Activated CD8-positive, alpha-beta memory T cell treated with anti-CD3 and anti-CD28 coated beads for 24 hours (primary cell): ENCODE results near the gene LRSAM1.

Experiments
- DNase-seq: peaks from one replicate; pipeline ENCODE4 v3.0.0-alpha.2; 2020

LRSAM1 gene

DNA sequence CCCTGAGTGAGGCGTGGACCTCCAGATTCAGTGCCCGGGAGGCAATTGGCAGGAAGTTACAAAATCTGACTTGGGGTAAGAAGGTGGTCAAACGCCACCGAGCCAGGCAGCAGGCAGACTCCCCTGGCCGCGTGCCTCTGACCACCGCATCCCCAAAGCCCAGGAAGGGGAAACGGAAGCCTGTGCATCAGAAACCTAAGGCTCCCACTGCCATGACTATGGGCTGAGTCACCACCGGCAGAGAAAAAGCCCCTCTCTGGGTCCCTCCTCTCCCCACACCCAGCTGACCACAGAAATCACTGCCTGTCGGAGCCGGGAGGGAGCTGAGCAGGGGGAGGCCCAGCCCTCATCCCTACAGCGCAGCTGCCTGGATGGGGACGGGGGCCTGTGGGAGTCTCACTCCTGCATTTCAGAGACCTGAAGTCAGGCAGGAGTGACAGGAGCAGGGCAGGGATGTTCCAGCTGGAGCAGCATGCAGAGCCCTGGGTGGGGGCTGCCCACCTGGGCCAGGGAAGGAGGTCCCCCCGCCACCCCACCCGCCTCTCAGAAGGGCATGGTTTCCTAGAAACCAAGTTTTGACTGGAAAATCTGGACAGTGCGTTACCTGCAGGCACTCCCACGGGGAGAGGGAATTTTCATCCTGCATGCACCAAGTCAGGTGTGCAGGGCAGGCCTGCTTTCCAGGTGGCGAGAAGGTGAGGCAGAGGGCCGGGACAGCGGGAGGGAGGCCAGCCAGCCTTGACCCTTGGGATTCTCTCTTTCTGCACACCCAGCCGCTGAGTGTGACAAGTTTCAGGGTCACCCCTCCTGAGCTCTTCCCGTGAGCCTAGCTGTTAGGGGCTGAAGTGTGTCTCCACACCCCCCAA, 68.2 kb downstream of the LRSAM1 start:
- peak; percentile 63 for DNase-seq

DNA sequence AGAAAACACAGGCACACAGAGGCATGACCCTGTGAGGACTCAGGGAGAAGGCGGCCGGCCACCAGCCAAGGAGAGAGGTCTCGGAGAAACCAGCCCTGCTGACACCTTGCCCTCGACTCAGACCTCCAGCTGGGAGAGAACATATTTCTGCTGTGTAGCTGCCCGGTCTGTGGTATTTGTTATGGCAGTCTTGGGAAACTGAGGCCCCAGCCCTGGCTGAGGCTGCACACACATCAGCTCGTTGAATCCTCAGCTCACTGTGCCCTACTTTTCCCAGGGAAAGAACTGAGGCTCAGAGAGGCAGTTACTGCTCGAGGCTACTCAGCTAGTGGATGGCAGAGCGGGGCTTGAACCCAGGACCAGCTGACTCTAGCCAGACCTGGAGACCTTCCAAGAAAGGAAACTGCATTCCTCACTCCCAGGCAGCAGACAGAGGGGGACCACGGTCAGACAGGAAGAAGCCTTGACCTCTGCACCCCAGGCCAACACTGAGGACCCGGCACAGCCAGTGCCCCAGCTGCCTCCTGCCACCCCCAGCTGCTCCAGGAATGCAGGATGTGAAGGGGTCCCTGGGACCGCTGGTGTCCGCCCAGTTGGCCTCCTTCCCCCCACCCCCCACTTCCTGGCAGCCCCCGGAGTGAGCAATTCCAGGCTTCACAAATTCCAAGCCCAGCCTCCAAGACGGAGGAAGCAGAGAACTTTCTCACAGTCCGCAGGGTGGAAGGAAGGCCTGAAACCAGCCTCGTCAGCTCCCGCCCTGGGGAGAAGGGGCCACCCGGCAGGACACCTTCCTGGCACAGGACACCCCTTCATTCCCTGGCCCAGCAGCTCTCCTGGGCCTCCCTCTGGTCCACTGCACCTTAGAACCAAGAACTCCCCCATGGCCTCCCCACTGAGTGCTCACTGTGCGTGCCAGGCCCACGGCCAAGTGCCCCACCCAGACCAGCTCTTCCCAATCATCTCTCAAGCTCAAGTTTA, 69.9 kb downstream of the LRSAM1 start:
- DNase-seq, result no peak

DNA sequence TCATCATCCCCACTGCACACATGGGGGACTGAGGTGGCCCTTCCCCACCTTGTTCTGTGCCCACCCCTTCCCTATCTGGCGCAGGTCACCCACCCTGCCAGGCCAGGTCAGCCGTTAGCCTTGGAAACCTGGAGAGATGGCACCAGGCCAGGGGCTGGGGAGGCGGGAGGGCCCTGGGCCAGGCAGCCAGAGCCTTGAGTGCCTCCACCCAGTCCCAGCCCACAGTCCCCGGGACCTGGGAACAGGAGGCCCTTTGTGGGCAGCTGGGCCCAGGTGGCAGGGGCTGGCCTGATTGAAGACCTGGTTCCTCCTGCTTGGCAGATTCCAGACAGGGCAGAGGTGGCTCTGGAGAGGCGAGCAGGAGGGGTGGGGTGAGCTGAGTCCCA, 70.6 kb downstream of the LRSAM1 start:
- no peak for DNase-seq

DNA sequence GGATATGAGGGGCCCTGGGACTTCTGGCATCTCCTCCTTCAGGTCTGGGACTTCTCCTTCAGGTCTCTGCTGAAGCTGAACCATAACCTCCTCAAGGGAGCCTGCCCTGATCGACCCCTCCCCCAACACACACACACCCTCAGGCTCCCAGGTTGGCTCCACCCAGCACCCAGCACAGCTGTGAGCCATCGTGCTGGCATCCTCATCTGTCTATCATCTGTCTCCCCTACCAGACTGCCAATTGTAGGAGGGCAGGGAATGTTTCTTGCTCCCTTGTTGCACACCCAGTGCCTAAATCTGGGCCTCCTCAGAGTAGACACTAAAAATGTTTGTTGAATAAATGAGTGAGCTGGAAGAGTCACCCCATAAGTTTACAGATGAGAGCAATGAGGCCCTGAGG, 71.4 kb downstream of the LRSAM1 start:
- DNase-seq, result no peak

- DNase-seq, result peak; percentile 65
These were observed 72.1 kb downstream of the LRSAM1 start for GRCh38 chr9:127523312-127523851.

DNA sequence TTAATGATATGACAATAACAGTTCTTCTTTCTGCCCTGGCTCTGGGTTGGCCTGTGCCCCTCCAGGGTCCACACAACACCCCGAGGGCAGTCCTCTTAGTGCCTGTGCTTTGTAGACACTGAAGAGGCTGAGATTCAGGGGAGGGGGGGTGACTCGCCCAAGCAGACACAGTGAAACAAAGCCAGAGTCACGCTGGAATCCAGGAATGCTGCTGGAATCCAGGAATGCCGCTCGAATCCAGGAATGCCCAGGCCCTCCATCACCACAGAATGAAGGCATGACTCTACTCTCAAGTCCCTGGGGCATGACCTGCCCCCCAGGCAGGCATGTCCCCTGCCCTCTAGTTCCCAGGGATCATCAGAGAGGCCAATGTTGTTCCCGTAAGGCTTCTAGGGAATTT, 73.1 kb downstream of the LRSAM1 start:
- DNase-seq, result no peak

GRCh38 chr9:127525401-127526188, 74.3 kb downstream of the LRSAM1 start:
- DNase-seq, result no peak

DNA sequence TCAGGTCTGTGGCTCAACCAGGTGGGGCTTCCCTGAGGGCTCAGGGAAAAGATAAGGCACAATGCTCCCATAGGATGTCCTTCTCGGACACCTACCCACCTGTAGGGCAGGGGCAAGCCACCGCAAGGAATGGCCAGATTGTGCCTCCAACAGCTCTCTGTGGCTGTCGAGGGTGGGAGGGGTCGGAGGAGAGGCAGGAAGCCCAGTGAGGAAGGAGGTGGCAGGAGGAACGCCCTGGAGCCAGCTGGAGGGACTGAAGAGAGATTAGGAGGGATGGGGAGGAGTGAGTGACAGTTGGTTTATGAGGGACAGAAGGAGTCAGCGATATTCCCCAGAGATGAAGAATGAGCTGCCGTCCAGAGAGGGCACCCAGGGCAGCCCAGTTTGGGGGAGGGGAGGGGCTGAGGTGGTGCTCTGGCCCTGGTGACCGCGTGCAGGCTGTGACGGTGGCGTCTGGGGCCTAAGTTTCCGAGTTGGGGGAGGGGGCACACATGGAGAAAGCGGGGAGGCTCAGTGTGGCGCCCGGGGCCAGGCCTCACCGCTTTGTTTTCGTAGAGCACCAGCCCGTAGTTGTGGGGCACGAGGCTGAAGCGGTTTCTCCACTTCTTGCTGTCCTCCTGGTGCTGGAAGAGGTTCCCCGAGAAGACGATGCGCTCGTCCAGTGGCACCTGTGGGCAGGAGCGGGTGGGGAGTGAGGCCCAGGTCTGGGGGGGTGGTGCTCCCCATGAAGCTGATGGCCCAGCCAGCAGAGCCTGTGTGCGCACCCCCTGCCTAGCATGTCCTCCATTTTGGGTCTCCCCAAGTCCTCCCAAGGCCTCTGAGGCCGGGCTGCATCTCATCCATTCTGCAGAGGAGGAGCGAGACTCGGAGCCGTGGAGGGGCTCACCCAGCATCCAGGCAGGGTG, 75.6 kb downstream of the LRSAM1 start:
- DNase-seq, result no peak

DNA sequence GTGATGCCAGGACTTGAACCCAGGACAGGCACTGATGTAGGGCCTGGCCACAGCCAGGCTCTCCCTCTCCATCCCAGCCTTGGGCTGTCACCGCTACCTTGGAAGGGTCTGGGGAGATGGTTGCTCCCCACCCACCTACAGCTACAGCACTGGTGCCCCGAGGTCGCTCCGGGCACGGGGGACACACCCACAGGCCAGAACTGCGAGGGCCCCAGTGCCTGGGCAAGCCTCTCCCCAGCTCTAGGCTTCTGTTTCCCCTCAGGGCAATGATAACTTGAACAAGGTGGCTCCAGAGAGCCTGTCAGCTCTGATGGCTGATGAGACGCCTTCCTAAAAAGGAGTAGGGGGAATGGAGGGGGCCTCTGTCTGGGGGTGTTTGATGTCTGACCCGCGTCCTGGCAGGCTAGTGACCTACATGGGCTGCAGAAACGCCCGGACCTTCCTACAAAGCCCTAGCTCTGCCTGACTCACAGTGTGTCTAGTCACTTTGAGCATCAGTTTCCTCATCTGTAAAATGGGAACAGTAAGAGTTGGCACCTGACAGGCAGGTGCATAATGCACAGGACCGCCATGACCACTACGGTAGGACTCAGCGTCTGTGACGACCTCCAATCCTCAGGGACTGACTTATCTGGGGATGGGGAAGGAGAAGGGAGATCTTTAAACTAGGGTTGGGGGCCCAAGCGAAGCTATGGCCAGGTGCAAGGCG, 76.4 kb downstream of the LRSAM1 start:
- DNase-seq, result no peak

- no peak for DNase-seq
These were observed 77.3 kb downstream of the LRSAM1 start for GRCh38 chr9:127528422-127529251.

- DNase-seq, result no peak
These were observed 78.4 kb downstream of the LRSAM1 start for GRCh38 chr9:127529671-127530070.

DNA sequence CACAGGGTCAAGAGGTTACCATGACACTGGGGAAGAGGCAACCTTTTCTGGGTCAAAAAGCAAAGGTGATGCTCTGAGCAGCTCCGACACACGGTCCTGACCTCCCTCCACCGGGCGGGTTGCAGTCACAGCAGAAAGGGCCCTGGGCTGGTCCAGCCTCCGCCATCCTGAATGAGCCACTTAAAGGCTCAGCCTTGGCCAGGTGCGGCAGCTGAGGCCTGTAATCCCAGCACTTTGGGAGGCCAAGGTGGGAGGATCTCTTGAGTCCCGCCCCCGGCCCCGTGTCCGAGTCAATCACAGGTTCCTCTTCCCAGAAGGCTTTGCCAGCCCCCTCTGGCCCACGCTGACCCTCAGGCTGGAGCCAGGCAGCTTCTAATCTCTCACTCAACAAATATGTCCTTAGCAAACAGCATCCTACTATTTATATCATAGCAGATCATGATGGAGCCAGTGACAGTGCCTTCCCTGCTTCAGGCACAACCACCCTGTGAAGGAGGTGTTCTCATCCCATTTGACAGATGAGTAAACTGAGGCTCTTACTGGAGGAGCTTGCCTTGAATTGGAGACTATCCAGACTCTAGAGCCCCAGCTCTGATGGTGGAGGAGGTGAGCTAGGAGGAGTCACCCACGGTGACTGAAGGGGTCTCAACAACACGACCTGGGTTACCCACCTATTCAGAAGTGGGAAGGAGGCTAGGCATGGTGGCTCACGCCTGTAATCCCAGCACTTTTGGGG, 79.1 kb downstream of the LRSAM1 start:
- DNase-seq, result no peak

DNA sequence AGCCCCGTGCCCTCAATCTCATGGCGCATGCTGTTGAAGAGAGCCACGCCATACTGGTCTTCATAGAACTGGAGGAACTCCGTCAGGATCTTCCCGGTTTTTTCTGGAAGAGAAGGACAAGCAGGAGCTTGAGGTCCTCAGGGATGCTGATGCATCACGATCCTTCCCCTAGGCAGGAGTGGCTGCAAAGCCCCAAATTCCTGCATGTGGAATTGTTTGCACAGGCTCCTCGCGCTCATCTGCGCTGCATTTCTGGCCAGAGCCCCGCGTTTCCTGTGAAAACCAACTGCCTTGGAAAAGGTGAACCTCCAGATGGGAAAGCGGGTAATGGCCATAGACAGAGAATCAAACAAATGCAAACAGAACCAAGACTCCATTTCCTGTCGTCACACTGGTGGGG, 80.4 kb downstream of the LRSAM1 start:
- DNase-seq, result no peak

DNA sequence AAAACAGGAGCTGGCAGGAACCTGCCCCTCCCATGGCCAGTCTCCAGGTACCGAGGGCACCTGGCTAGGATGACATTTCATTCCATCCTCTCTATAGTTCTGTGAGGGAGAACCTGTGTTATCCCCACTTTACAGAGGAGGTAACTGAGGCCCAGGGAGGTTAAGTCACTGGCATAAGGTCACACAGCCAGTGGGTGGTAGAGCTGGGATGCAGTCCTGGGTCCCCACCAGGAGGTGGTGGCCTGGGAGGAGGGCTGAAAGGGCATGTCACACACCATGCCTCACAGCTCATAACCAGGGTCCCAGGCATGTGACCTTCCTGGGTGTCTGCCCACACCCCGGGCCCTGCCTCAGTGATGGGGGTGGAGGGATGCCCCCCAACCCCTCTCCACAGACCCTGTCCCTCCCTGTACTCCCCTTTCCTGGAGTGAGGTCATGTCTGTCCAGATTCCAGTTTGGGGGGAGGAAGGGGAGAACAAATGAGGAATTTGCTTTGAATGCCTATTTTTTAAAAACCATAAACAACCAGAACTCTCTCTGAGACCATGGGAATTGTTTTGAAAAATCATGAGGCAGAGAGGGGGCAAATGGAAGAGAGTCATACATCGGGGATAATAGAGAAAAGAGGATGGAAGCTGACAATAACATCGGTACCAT, 83.1 kb downstream of the LRSAM1 start:
- no peak for DNase-seq

GRCh38 chr9:127534931-127535330, 83.6 kb downstream of the LRSAM1 start:
- no peak for DNase-seq

GRCh38 chr9:127535396-127535795, 84.1 kb downstream of the LRSAM1 start:
- no peak for DNase-seq

DNA sequence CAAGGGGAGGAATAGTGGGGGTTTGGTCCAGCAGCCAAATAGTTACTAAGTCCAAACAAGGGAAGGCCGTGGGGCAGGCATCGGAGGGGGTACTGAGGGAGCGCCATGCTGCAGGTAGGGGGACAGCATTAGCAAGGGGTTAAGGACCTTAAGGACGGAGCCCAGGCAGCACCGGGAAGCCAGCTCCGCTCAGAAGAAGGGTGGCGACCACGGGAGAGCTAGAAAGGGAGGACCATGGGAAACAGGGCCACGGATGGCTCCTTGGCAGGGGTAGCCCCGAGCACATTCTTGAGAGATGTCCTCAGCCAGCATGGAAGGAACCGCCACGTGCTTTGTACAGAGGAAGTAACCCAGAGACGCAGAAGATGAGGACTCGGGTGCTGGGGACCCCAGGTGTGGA, 84.5 kb downstream of the LRSAM1 start:
- DNase-seq, result no peak

DNA sequence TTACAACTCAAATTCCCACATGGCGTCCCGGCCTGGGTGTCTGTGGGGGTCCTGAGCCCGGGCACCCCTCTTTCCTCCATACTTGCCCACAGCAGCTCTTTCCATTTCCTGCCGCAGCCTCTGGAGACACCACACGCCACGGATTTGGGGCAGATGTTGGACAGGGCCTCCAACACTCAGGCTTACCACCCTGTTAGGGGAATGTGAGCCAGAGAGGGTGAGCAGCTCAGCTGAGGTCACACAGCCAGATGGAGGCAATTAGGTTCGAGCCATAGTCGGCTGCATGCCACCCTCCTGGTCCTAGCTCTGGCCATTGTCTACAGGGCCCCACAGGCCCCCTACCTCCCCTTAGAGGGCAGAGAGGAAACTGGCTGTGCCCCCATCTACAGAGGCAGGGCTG, 85.2 kb downstream of the LRSAM1 start:
- DNase-seq, result no peak

GRCh38 chr9:127537014-127537413, 85.7 kb downstream of the LRSAM1 start:
- DNase-seq, result no peak
